HT1080 (cell line): Measurements from ENCODE around the gene DOCK8. TPM values are rescaled to one million over a fixed set of nuclear protein-coding genes. Genes with fewer than 3 reads are reported as not detected.

ENCODE experiments used
- DNase-seq: peaks from one replicate; pipeline ENCODE4 v3.0.0-alpha.2; 2015; ENCODE audit warnings: low read depth
- total RNA-seq: library from RNA; depleted of rRNA; stranded (reverse); fragments of >200 nt; shearing (Covaris generic); gene quantifications from 2 replicates; pipeline ENCODE4 v1.2.3, GENCODE V29; 2014; rRNA removed

DOCK8 gene
- total RNA-seq, 1 experiment from 2014 or later = not detected

GRCh38 chr9:489198-490197 is 274.8 kb downstream of the DOCK8 start:
- no peak for DNase-seq

GRCh38 chr9:494764-495163 is 280.1 kb downstream of the DOCK8 start:
- no peak for DNase-seq

- no peak for DNase-seq
These were observed 281.1 kb downstream of the DOCK8 start for GRCh38 chr9:495739-496138.

- DNase-seq = no peak
These were observed 288.7 kb downstream of the DOCK8 start for GRCh38 chr9:503326-503725.

DNA sequence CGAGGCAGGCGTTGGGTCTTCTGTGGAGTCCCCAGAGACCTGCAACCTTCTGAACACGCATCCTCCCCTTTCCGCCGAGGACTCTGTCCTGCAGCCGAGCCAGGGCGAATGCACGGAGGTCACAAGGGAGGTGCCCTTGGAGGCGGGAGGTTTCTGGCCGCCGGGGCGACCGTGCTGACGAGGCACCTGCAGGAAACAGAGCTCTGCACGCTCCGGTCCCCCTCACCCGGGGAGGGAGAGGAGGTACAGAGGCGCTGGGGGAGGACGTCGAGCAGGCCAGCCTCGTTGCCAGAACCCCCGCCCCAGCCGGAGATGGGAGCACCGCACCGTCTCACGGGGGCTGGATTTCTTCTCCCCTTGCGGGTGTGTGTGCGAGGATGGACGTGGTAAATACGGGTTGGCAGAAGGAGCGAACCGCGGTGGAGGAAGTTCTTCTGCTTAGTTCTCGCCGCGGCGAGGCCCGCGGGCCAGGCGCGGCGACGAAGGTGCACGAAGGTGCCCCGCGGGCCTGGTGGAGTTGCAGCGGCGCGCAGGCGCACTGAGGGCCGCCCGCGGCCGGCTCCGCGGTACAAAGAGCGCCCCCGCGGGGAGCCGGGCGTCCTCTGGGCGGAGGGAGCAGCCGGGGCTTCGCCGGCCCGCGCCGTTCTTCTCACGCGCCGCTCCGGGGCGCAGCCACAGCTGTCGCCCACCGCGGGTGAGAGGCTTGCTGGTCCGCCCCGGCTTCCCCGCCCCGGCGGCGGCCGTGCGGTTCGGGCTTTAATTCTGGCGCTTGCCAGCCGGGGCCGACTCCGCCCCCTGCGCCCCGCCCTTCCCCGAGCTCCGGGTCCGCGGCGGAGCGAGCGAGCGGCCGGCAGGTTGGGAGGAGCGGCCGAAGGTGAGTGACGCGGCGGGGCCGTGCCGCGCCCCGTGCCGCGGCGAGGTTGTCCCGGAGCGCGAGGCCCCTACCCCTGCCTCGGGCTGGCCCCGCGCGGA is 289.5 kb downstream of the DOCK8 start, which contains the start of gene KANK1:
KANK1 (plus strand) TSS at position 815 of the 972 bp plus-strand sequence.
- DNase-seq = peak; percentile 31

GRCh38 chr9:504921-505740 is 290.5 kb downstream of the DOCK8 start:
- DNase-seq = no peak

- DNase-seq = no peak
These were observed 291.0 kb downstream of the DOCK8 start for GRCh38 chr9:505741-506059.

- DNase-seq = no peak
These were observed 291.6 kb downstream of the DOCK8 start for GRCh38 chr9:506281-506680.

DNA sequence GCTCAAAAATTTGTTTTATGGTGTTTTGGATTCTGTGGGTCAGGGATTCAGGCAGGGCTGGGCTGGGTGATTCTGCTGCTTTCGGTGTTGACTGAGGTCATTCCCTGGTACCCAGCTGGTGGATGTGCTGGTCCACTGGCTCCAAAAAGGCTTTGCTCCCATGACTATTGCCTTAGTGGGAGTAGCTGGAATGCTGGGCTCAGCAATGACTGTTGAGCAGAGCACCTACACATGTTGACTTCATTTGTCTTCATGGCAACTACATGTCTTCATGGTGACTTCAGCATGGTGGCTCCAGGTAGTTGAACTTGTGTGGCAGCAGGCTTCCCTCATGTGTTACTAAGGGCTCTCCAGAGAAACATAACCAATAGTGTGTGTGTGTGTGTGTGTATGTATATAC is 297.2 kb downstream of the DOCK8 start:
- no peak for DNase-seq

DNA sequence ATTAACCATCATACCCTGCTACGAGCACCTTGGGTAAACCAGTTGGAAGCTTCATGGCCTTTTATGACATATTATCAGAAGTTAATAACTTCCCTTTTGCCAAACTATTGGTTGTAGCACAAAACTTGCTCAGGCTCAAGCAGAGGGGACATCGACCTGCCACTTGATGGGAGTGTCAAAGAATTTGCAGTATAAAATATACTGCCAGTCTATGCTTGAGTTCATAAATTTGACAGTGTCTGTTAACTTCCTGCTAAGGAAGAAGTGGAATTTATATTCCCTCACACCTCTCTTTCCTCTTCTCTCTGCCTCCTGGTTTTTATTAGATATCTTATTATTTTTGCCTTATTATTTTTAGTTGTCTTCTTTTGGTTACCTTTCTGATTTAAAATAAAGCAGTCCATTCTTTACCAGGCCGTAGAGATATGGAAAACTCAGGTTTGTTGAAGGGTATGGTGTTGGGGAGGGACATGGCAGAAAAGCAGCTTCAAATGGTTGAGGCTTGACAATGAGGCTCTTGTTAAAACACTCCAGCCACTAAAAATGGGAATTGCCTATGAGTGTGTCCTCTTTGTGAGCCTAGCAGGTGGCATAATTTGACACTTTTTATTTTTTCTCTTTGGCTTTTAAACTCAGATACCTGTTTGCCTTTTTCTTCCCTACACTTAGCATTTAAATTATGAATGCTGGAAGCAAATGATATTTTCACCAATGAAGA is 298.0 kb downstream of the DOCK8 start:
- DNase-seq = no peak

Other genes with a start within 250 kb of the DOCK8 start
- 7.7 and 9.3 TPM in 2 replicates for gene WASHC1, start 185.4 kb upstream of the DOCK8 start, total RNA-seq
- 1.1 and 1.2 TPM in 2 replicates for gene FOXD4, start 96.4 kb upstream of the DOCK8 start, total RNA-seq
- gene ZNG1A, start 35.8 kb upstream of the DOCK8 start, total RNA-seq = 9.0 and 11.6 TPM in 2 replicates